DOHH2 (cell line): Measurements from ENCODE around the gene SF1.

Experiments
- H3F3A ChIP-seq: fragments of 200-600 bp; sonication (generic), shearing (Covaris generic); 2 replicates; pipeline ENCODE4 v1.6.0; 2016; ENCODE audit warnings: antibody characterized with exemption, mild to moderate bottlenecking; ENCODE audit not compliant: control insufficient read depth, insufficient read depth
- H3K27ac ChIP-seq: fragments of 200-600 bp; sonication (generic); 2 replicates; pipeline ENCODE4 v1.5.1; 2014; ENCODE audit warnings: low read depth, mild to moderate bottlenecking, low read length, moderate library complexity
- H3K27me3 ChIP-seq: fragments of 200-600 bp; sonication (generic); 2 replicates; pipeline ENCODE4 v1.6.1; 2014; ENCODE audit warnings: mild to moderate bottlenecking, low read length, mixed read lengths; ENCODE audit not compliant: control insufficient read depth
- H3K36me3 ChIP-seq: fragments of 200-600 bp; sonication (generic); 2 replicates; pipeline ENCODE4 v1.6.1; 2014; ENCODE audit warnings: mild to moderate bottlenecking, low read length, moderate library complexity, mixed read lengths; ENCODE audit not compliant: control insufficient read depth
- H3K4me1 ChIP-seq: fragments of 200-600 bp; sonication (generic); 2 replicates; pipeline ENCODE4 v1.6.1; 2014; ENCODE audit warnings: mild to moderate bottlenecking, low read length, mixed read lengths; ENCODE audit not compliant: control insufficient read depth
- H3K4me2 ChIP-seq: fragments of 200-600 bp; sonication (generic); 2 replicates; pipeline ENCODE4 v1.6.0; 2014; ENCODE audit warnings: mild to moderate bottlenecking, low read length, moderate library complexity
- H3K4me3 ChIP-seq: fragments of 200-600 bp; sonication (generic); 2 replicates; pipeline ENCODE4 v1.5.1; 2014; ENCODE audit warnings: mild to moderate bottlenecking, low read length, mixed read lengths
- H3K79me2 ChIP-seq: fragments of 200-600 bp; sonication (generic); 2 replicates; pipeline ENCODE4 v1.6.1; 2014; ENCODE audit warnings: mild to moderate bottlenecking, low read length, mixed read lengths; ENCODE audit not compliant: control insufficient read depth
- H3K9me2 ChIP-seq: fragments of 200-600 bp; sonication (generic); replicated peaks from 2 replicates; pipeline ENCODE4 v1.6.1; 2014; ENCODE audit warnings: mild to moderate bottlenecking, low read length, mixed read lengths; ENCODE audit not compliant: control insufficient read depth
- H3K9me3 ChIP-seq: fragments of 200-600 bp; sonication (generic); 2 replicates; pipeline ENCODE4 v1.6.1; 2014; ENCODE audit warnings: antibody characterized with exemption, low read length, mixed read lengths; ENCODE audit not compliant: control insufficient read depth, insufficient read depth
- H4K20me1 ChIP-seq: fragments of 200-600 bp; sonication (generic); 2 replicates; pipeline ENCODE4 v1.6.0; 2014; ENCODE audit warnings: low read depth, mild to moderate bottlenecking, antibody characterized with exemption, low read length, moderate library complexity; ENCODE audit not compliant: control insufficient read depth, insufficient read depth
- EZH2phosphoT487 ChIP-seq: fragments of 200-600 bp; sonication (generic); IDR thresholded peaks from 2 replicates; pipeline ENCODE4 v1.6.1; 2017; ENCODE audit warnings: borderline replicate concordance, mild to moderate bottlenecking, antibody characterized with exemption, low read length, moderate library complexity, mixed read lengths
- TF ChIP-seq, protein P1 (sequence below): fragments of 200-600 bp; sonication (generic); IDR thresholded peaks from one replicate; pipeline ENCODE4 v1.5.1; 2014; ENCODE audit warnings: antibody characterized with exemption, mild to moderate bottlenecking, low read depth, low read length; ENCODE audit not compliant: poor library complexity, severe bottlenecking

SF1 gene

DNA sequence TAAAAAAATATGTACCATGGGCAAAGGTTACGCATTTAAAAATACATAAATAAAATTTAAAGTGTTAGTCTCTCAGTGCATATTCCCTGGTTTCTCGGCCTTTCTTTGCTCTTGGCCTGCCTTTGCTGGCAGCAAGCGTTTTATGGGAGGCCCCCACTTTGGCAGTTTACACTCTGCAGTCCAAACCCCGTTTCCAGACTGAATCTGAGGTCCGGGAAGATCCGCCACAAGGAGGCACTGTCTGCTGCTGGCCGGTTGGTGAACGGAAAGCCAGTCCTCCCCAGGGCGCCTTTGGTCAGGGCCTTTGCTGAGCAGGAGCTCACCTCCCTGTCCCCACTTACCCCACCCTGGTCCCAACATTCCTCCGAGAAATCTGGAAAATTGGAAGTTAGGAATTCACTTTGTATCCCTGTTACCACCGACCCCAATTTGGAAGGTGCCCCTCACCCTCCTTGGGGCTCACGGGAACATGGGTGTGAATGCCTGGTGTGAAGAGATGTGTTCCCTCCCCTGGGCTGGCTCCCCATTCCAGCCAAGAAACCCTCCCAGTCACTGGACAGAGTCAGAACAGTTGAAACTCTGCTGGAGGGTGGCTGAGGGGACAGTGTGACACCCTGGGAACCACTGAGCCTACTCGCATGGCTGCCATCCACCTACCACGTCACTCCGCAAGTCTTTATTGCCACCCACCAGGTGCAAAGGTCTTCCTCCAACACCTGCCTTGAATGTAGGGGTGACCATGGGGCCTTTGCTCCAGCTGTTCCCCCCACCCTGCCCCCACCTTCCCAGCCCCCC, 9.4 kb upstream of the SF1 start:
- Histone ChIP-seq H3K27ac (no peak overlapping the region), H3K9me3 (no peaks in the 10 kb centered on the region), H3K4me1 (peaks cover 11% of the 10 kb centered on the region), H3F3A (peaks cover 13% of the 10 kb centered on the region), H3K36me3 (peaks cover 38% of the 10 kb centered on the region), H3K79me2 (no peaks in the 10 kb centered on the region), H3K4me2 (no peak overlapping the region), H3K9me2 (no peaks in the 10 kb centered on the region), H4K20me1 (no peaks in the 10 kb centered on the region), H3K4me3 (no peak overlapping the region), H3K27me3 (no peaks in the 10 kb centered on the region)
- TF ChIP-seq, protein P1, sequence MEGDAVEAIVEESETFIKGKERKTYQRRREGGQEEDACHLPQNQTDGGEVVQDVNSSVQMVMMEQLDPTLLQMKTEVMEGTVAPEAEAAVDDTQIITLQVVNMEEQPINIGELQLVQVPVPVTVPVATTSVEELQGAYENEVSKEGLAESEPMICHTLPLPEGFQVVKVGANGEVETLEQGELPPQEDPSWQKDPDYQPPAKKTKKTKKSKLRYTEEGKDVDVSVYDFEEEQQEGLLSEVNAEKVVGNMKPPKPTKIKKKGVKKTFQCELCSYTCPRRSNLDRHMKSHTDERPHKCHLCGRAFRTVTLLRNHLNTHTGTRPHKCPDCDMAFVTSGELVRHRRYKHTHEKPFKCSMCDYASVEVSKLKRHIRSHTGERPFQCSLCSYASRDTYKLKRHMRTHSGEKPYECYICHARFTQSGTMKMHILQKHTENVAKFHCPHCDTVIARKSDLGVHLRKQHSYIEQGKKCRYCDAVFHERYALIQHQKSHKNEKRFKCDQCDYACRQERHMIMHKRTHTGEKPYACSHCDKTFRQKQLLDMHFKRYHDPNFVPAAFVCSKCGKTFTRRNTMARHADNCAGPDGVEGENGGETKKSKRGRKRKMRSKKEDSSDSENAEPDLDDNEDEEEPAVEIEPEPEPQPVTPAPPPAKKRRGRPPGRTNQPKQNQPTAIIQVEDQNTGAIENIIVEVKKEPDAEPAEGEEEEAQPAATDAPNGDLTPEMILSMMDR = peak; percentile 80
- TF ChIP-seq EZH2phosphoT487 = no peak

DNA sequence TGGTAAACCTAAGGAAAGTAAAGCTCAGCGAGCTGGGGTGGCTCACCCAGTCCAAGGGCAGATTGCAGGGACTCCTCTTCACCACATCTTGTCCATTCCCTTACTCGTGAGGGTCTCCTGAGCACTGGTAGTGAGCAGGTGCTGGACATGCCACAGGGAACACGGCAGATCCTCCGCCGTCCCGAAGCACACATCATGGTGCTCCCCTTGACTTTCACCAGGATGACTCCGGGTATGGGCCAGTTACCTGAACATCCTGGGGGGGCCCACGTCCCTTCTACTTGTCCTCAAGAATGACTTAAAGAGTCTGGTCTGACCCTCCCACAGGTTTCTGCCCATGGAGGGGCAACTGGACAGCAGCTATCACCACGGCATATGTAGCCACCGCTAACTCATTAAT, 8.0 kb upstream of the SF1 start:
- H3K9me2 ChIP-seq = no peaks in the 10 kb centered on the region
- TF ChIP-seq EZH2phosphoT487 = no peak
- TF ChIP-seq, protein P1 = no peak
- H3F3A ChIP-seq = peaks cover 16% of the 10 kb centered on the region
- no peaks in the 10 kb centered on the region for H3K27me3 ChIP-seq
- H3K4me2 ChIP-seq = no peak overlapping the region
- no peaks in the 10 kb centered on the region for H3K79me2 ChIP-seq
- no peaks in the 10 kb centered on the region for H3K9me3 ChIP-seq
- no peak overlapping the region for H3K4me3 ChIP-seq
- H3K36me3 ChIP-seq = peaks cover 34% of the 10 kb centered on the region
- H3K4me1 ChIP-seq = peaks cover 22% of the 10 kb centered on the region
- H3K27ac ChIP-seq = no peak overlapping the region
- no peaks in the 10 kb centered on the region for H4K20me1 ChIP-seq

DNA sequence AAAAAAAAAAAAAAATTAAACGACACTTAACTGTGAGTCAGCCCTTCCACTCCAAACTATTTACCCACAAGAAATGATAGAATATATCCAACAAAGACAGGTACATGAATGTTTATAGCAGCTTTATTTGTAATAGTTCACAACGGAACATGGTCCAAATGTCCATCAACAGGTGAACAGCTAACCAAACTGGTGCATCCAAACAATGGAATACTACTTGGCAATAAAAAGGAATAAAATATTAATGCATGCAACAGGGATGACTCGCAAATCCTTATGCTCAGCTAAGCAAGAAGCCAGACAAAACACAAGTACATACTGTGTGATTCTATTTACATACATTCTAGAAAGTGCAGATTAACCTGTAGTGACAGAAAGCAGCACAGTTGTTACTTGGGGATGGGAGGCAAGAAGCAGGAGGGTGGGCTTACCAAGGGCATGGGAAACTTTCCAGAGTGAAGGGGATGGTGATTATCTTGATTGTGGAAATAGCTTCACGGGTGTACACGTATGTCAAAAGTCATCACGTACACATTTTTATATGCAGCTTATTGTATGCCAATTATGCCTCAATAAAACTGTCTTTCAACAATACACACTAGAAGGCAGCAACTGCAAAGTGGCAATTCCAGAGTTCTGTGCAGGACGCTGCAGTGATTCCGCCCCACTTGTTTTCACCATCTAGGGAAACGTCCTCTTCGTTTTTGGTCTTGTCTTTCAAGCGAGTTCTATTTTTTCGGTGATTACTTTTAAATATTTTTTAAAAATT, 6.7 kb upstream of the SF1 start:
- Histone ChIP-seq H3K79me2 (peaks cover 5% of the 10 kb centered on the region), H3K4me1 (peaks cover 29% of the 10 kb centered on the region), H3K4me3 (no peak overlapping the region), H3F3A (peaks cover 24% of the 10 kb centered on the region), H3K27me3 (no peaks in the 10 kb centered on the region), H4K20me1 (no peaks in the 10 kb centered on the region), H3K36me3 (peaks cover 43% of the 10 kb centered on the region), H3K4me2 (no peak overlapping the region), H3K27ac (no peak overlapping the region), H3K9me2 (no peaks in the 10 kb centered on the region), H3K9me3 (no peaks in the 10 kb centered on the region)
- TF ChIP-seq, protein P1 = no peak
- no peak for TF ChIP-seq EZH2phosphoT487
